GM19324 (cell line): ENCODE data around the gene ARID2.

Experiments
- ATAC-seq: cut with Tn5 transposase; IDR thresholded peaks from one replicate; pipeline ENCODE4 v1.9.1; 2021; ENCODE audit warnings: mild to moderate bottlenecking, moderate library complexity; ENCODE audit not compliant: unreplicated experiment, low FRiP score

ARID2 gene

GRCh38 chr12:45721369-45721768, 8.1 kb upstream of the ARID2 start:
- ATAC-seq = no peak

- ATAC-seq = no peak
These were observed 7.6 kb upstream of the ARID2 start for GRCh38 chr12:45721954-45722353.

- no peak for ATAC-seq
These were observed 3.6 kb upstream of the ARID2 start for GRCh38 chr12:45725631-45726602.

GRCh38 chr12:45726603-45727300, 2.8 kb upstream of the ARID2 start:
- ATAC-seq = no peak

- ATAC-seq = peak; percentile 64
These were observed 2.1 kb upstream of the ARID2 start for GRCh38 chr12:45727301-45727979.

- no peak for ATAC-seq
These were observed 1.4 kb upstream of the ARID2 start for GRCh38 chr12:45727980-45728629.

- ATAC-seq = peak; percentile 62
These were observed 775 bp upstream of the ARID2 start for GRCh38 chr12:45728630-45729232.

GRCh38 chr12:45730084-45730347, 510 bp downstream of the ARID2 start:
- ATAC-seq = no peak

GRCh38 chr12:45730348-45731189, 1.1 kb downstream of the ARID2 start:
- no peak for ATAC-seq

- no peak for ATAC-seq
These were observed 1.8 kb downstream of the ARID2 start for GRCh38 chr12:45731190-45731775.

- ATAC-seq = no peak
These were observed 2.7 kb downstream of the ARID2 start for GRCh38 chr12:45732250-45732649.

- no peak for ATAC-seq
These were observed 3.4 kb downstream of the ARID2 start for GRCh38 chr12:45732936-45733335.

- no peak for ATAC-seq
These were observed 8.1 kb downstream of the ARID2 start for GRCh38 chr12:45737638-45738037.

GRCh38 chr12:45742590-45742989, 13.1 kb downstream of the ARID2 start:
- no peak for ATAC-seq

- ATAC-seq = no peak
These were observed 13.7 kb downstream of the ARID2 start for GRCh38 chr12:45743247-45743646.

- ATAC-seq = no peak
These were observed 16.4 kb downstream of the ARID2 start for GRCh38 chr12:45745861-45746277.

GRCh38 chr12:45756666-45757065, 27.2 kb downstream of the ARID2 start:
- ATAC-seq = no peak

GRCh38 chr12:45757172-45757571, 27.7 kb downstream of the ARID2 start:
- no peak for ATAC-seq

GRCh38 chr12:45760333-45760732, 30.8 kb downstream of the ARID2 start:
- ATAC-seq = no peak
